Loucy (cell line): Measurements from ENCODE around the gene ARHGAP5.

Source experiments
- EZH2phosphoT487 ChIP-seq: fragments of 200-600 bp; IDR thresholded peaks from 2 replicates; pipeline ENCODE4 v1.6.1; 2018; ENCODE audit warnings: antibody characterized with exemption, mild to moderate bottlenecking, moderate library complexity, borderline replicate concordance
- TF ChIP-seq, protein P1 (sequence below): fragments of 200-600 bp; sonication (generic); conservative IDR thresholded peaks from 2 replicates; pipeline ENCODE4 v1.5.1; 2014; ENCODE audit warnings: mild to moderate bottlenecking, antibody characterized with exemption, low read length

DNA sequence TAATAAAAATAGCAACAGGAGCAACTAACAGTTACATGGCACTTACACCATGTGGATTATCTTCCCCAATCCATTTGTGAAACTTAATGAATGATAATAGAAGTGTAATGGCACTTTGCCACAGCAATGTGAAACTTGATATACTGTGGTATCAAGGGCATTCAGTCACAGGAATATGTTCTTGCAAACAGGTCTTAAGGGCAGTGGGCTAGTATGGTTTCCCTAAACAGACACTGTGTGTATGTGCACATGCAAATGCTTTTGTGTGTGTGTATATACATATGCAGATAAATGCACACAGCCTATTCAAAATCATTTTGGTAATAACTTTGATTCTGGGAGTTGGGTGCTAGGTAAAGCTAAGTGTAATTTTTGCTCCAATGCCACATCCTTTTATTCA lies 26.2 kb upstream of the ARHGAP5 start:
- TF ChIP-seq, protein P1, sequence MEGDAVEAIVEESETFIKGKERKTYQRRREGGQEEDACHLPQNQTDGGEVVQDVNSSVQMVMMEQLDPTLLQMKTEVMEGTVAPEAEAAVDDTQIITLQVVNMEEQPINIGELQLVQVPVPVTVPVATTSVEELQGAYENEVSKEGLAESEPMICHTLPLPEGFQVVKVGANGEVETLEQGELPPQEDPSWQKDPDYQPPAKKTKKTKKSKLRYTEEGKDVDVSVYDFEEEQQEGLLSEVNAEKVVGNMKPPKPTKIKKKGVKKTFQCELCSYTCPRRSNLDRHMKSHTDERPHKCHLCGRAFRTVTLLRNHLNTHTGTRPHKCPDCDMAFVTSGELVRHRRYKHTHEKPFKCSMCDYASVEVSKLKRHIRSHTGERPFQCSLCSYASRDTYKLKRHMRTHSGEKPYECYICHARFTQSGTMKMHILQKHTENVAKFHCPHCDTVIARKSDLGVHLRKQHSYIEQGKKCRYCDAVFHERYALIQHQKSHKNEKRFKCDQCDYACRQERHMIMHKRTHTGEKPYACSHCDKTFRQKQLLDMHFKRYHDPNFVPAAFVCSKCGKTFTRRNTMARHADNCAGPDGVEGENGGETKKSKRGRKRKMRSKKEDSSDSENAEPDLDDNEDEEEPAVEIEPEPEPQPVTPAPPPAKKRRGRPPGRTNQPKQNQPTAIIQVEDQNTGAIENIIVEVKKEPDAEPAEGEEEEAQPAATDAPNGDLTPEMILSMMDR = no peak
- no peak for TF ChIP-seq EZH2phosphoT487
